RPMI8226 (cell line): ENCODE measurements around the gene HOXD3.

ENCODE experiments used
- DNase-seq: peaks from one replicate; pipeline ENCODE4 v3.0.0-alpha.2; 2015

The HOXD3 gene

GRCh38 chr2:176122052-176122682 is 34.9 kb upstream of the HOXD3 start:
- no peak for DNase-seq

- DNase-seq = no peak
Measured at GRCh38 chr2:176122683-176123410, 34.3 kb upstream of the HOXD3 start, which contains the start of gene HOXD9. TSS of gene HOXD9 (plus strand) at chr2:176122719. CDS start at chr2:176122769, 50 bp downstream.

GRCh38 chr2:176123411-176124109 is 33.5 kb upstream of the HOXD3 start:
- no peak for DNase-seq

GRCh38 chr2:176124110-176124946 is 32.8 kb upstream of the HOXD3 start:
- no peak for DNase-seq

- no peak for DNase-seq
Measured at GRCh38 chr2:176124947-176125771, 31.9 kb upstream of the HOXD3 start.

- no peak for DNase-seq
Measured at GRCh38 chr2:176125772-176126054, 31.4 kb upstream of the HOXD3 start.

- peak; percentile 68 for DNase-seq
Measured at GRCh38 chr2:176126929-176127773, 30.0 kb upstream of the HOXD3 start.

DNA sequence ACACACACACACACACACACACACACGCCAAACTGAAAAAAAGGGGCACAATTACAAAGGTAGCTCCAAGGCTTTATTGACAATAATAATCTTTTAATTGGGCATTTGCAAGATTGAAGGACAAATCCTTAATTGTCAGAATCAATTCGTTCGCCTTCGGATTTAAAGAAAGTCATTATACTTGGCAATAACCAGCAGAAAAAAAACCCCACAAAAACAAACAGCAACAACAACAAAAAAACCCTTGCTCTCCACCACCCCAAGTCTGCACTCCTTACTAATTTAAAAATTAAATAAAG is 29.4 kb upstream of the HOXD3 start:
- DNase-seq = no peak

DNA sequence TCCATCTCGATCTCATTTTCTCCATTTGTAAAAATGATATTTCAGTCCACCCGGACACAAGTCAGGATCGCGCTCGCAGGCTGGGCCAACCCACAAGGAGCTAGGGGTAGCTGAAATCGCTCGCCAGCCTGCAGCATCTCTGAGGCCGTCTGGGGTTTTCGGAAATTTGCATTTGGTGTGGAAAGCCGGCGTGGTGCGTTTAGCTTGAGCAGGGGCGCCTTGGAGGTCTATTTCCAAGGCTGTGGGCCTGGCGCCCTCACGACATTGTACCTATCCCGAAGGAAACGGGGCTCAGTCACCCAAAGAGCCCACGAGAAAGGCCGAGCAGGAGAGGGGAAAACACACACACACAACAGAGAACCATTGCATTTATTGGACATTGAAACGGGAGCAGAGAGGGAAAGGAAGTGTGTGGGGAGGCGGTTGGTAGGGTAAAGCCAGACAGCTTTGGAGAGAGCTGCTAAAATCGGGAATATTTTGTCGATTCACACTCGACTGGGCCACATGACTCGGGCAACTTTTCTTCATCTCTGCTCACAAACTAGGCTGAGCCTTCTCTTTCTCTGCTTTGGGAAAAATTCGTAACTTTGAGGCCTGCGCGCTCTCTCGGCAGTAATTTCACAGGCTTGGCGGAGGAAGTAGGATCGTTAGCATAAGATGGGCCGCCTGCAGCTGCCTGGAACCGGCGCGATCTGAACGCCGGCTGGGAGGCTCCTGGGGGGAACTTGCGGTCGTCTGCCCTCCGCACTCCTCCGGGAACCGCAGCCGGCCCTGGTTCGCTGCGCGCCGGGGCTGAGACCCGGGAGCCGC is 28.7 kb upstream of the HOXD3 start:
- DNase-seq = no peak

DNA sequence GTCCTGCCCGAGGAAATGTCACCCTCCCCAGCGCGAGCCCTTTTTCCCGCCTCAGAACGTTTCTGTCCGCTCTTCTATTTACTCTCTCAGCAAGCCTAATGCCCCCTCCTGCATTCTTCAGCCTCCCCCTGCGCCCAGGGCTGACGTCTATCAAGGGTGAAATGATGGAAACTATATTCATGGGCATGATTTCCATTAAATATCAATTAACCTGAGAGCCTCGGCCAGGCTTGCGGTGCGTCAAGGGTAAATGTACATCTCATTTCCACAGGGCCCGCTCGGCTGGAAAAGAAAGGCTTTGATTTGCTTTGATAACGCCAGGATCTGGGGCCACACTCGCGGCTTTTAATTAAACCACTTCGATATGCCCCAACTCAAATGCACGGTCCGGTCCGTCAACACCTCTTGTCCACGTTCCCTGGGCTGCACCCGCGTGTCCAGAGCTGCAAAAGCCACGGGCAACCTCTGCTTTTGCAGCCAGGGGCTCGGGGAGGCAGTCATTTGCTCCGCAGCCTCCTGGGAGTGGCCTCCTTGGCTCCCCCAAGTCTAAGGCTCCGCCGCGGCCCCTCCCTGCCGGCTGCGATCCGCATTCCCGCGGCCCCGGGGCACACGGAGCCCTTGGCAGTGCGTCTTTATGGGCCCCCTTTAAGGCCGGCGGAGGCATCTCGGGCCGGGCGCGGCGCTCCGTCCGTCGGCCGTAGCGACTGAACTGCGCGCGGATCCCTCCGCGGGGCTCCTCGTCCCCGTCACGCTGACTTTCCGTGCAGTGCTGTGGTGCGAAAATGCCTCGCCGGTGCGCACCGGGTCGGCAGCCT is 27.9 kb upstream of the HOXD3 start, which contains the start of gene HOXD8:
HOXD8 (plus strand) TSS at position 724 of the 815 bp plus-strand sequence. CDS start 662 bp downstream, outside the sequence.
- no peak for DNase-seq

- DNase-seq = no peak
Measured at GRCh38 chr2:176129813-176130146, 27.3 kb upstream of the HOXD3 start.

- no peak for DNase-seq
Measured at GRCh38 chr2:176130147-176130956, 26.8 kb upstream of the HOXD3 start.

- no peak for DNase-seq
Measured at GRCh38 chr2:176130957-176131847, 25.9 kb upstream of the HOXD3 start.

GRCh38 chr2:176131848-176132158 is 25.3 kb upstream of the HOXD3 start:
- no peak for DNase-seq

DNA sequence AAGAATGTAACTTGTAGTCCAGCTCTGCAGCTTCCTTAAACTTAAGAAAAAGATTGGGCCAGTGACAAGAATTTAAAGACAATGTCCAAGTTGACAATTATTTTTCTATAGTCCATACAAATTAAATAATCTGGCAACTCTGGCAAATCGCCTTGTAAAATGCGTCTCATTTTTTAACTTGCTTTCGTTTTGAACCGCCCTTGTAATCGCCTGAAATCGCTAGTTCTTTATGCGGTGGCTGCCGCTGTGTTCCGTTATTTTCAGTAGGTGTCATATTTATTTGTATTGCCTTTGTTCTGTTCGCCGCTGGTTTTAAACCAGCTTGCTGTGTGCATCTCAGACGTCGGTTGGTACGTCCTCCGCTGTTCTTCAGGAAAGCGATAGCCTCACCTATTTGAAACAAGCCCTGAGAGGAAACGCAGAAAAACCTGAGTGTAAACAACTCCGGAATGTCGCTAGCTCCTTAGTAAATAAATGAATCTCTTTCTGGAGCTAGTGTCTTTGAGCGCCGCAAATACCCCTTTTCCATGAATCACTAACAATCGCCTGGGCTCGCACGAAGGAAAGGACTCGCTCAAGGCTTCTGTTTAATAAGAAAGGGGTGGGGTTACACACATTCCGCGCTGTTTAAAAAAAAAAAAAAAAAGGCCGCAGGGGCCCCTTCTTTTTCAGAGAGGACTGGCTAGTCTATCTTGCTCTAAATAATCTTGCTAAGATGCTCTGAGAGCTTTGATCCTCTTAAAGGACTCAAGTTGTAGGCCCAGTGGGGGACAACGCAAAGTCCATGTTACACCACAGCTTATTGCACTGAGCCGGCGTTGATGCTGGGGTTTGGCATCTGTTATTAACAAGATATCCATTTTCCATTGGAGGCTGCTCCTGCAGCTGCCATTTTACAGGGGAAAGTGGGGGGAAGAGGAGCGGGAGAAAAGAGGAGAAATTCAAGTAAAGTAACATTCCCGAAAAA is 24.6 kb upstream of the HOXD3 start:
- DNase-seq = no peak

DNA sequence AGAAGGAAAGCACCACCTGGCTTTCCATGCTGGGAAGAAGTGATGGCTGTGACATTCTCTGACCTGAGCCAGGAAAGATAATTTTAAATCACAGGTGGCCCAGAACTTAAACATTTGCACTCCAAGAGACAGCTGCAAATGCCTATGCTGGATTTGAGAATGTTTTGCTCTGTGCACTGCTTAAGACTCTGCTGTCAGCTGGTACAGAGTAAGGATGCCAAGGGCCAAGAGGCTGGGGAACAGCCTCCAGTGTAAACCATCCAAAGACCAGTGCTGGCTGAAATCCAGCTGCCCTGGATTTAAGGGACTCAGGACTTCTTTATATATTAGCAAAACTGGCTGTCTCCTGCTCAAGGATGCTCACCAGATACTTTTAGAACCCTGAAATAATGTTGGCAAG is 23.7 kb upstream of the HOXD3 start:
- no peak for DNase-seq

GRCh38 chr2:176134035-176134434 is 23.1 kb upstream of the HOXD3 start:
- DNase-seq = no peak
